K562 (cell line): ENCODE measurements around the gene INHBE. TPM values are rescaled to one million over a fixed set of nuclear protein-coding genes. Genes with fewer than 3 reads are reported as not detected.

ENCODE experiments used
- CBX3 ChIP-seq, 2 experiments: IDR thresholded peaks; 1 replicate in 1 of 2; 2 replicates in 1 of 2; pipeline ENCODE4 v1.6.1; 2012; ENCODE audit warnings: inconsistent platforms in 2 of 2, low read length in 2 of 2, borderline replicate concordance in 1 of 2, control low read depth in 1 of 2
- EP400 ChIP-seq: fragments of 450-650 bp; IDR thresholded peaks from 2 replicates; pipeline ENCODE4 v1.6.1; 2017; ENCODE audit warnings: antibody characterized with exemption, mild to moderate bottlenecking, moderate library complexity
- FOS ChIP-seq: IDR thresholded peaks from 3 replicates; pipeline ENCODE4 v1.6.1; 2011; ENCODE audit not compliant: insufficient read length; ENCODE audit errors: extremely low read depth
- GTF3C2 ChIP-seq: IDR thresholded peaks from 3 replicates; pipeline ENCODE4 v1.6.1; 2011; ENCODE audit warnings: borderline replicate concordance, mild to moderate bottlenecking, moderate library complexity; ENCODE audit not compliant: insufficient read length; ENCODE audit errors: extremely low read depth
- ILF3 ChIP-seq: fragments of 450-650 bp; IDR thresholded peaks from 2 replicates; pipeline ENCODE4 v1.6.1; 2018; ENCODE audit warnings: antibody characterized with exemption, mild to moderate bottlenecking, moderate library complexity, borderline replicate concordance
- JUND ChIP-seq, 2 experiments: IDR thresholded peaks; 2 replicates in 1 of 2; 3 replicates in 1 of 2; pipeline ENCODE4 v1.6.1; 2011; ENCODE audit warnings: borderline replicate concordance in 2 of 2, low read depth in 2 of 2, low read length in 2 of 2, improper control_type of control experiment in 1 of 2, missing biosample characterization in 1 of 2, missing genetic modification characterization in 1 of 2, missing genetic modification reagents in 1 of 2
- MED1 ChIP-seq: sonication (generic); formaldehyde crosslinking; IDR thresholded peaks from 2 replicates; pipeline ENCODE4 v1.8.1; 2023; ENCODE audit warnings: missing genetic modification reagents, borderline replicate concordance
- MTA2 ChIP-seq: fragments of 450-650 bp; IDR thresholded peaks from 2 replicates; pipeline ENCODE4 v1.6.1; 2016; ENCODE audit warnings: low read depth
- NRF1 ChIP-seq, 2 experiments: fragments of 450-650 bp; IDR thresholded peaks in 1 of 2; conservative IDR thresholded peaks in 1 of 2; 2 replicates each; pipeline ENCODE4 v1.6.1; 2014; ENCODE audit warnings: mild to moderate bottlenecking in 2 of 2
- NUFIP1 ChIP-seq: fragments of 450-650 bp; IDR thresholded peaks from 2 replicates; pipeline ENCODE4 v1.6.1; 2018; ENCODE audit not compliant: partially characterized antibody
- PCBP2 ChIP-seq: fragments of 200-400 bp; formaldehyde crosslinking; IDR thresholded peaks from 2 replicates; pipeline ENCODE4 v1.6.1; 2018; ENCODE audit warnings: low read length, low read depth, mild to moderate bottlenecking, moderate library complexity; ENCODE audit not compliant: poor library complexity, severe bottlenecking
- PTBP1 ChIP-seq: fragments of 200-400 bp; formaldehyde crosslinking; IDR thresholded peaks from 2 replicates; pipeline ENCODE4 v1.6.1; 2017; ENCODE audit warnings: low read depth, low read length
- RB1 ChIP-seq: fragments of 450-650 bp; IDR thresholded peaks from 2 replicates; pipeline ENCODE4 v1.6.1; 2017; ENCODE audit warnings: low read depth, mild to moderate bottlenecking
- SMC3 ChIP-seq: conservative IDR thresholded peaks from 2 replicates; pipeline ENCODE4 v1.6.1; 2011; ENCODE audit warnings: low read depth, low read length, improper control_type of control experiment; ENCODE audit not compliant: insufficient read depth
- TOE1 ChIP-seq, 2 experiments: fragments of 450-650 bp in 1 of 2; sonication (generic) in 1 of 2; formaldehyde crosslinking in 1 of 2; IDR thresholded peaks; 2 replicates each; pipeline versions ENCODE4 v1.7.1 to v1.8.0; 2016 to 2022; ENCODE audit warnings: borderline replicate concordance in 2 of 2, mild to moderate bottlenecking in 2 of 2, antibody characterized with exemption in 1 of 2, inconsistent platforms in 1 of 2, low read depth in 1 of 2, missing genetic modification reagents in 1 of 2, moderate library complexity in 1 of 2
- TSC22D4 ChIP-seq: fragments of 450-650 bp; IDR thresholded peaks from 2 replicates; pipeline ENCODE4 v1.6.1; 2016; ENCODE audit warnings: missing genetic modification characterization, missing biosample characterization, control low read depth
- XRCC3 ChIP-seq: fragments of 450-650 bp; IDR thresholded peaks from 2 replicates; pipeline ENCODE4 v1.6.1; 2017; ENCODE audit warnings: mild to moderate bottlenecking, moderate library complexity
- ZC3H11A ChIP-seq: IDR thresholded peaks from 2 replicates; pipeline ENCODE4 v1.6.1; 2012; ENCODE audit warnings: low read depth, low read length, improper control_type of control experiment
- ZC3H4 ChIP-seq: sonication (generic); formaldehyde crosslinking; IDR thresholded peaks from 2 replicates; pipeline ENCODE4 v1.9.0; 2021; ENCODE audit warnings: missing genetic modification reagents, borderline replicate concordance
- ZNF398 ChIP-seq: fragments of 250-450 bp; sonication (Bioruptor Pico); IDR thresholded peaks from 2 replicates; pipeline ENCODE4 v1.8.0; 2021; ENCODE audit warnings: moderate library complexity, mild to moderate bottlenecking, inconsistent platforms
- ZNF740 ChIP-seq, 3 experiments: fragments of 200-800 bp in 1 of 3; sonication (Bioruptor generic) in 1 of 3; sonication (generic) in 1 of 3; formaldehyde crosslinking in 1 of 3; IDR thresholded peaks; 2 replicates each; pipeline versions ENCODE4 v1.6.1 to v1.8.0; 2016 to 2022; ENCODE audit warnings: mild to moderate bottlenecking in 2 of 3, missing compliant biosample characterization in 2 of 3, missing genetic modification characterization in 2 of 3, missing genetic modification reagents in 1 of 3
- polyA plus RNA-seq, 8 experiments: library from polyadenylated mRNA; depleted of rRNA in 4 of 8; stranded (reverse) in 5 of 8; unstranded in 3 of 8; fragments of >200 nt; fragmentation: Nextera tagmentation in 2 of 8; fragmentation: Illumina TruSeq in 1 of 8; extraction: Ambion mirVana in 2 of 8; extraction: Trizol in 1 of 8; gene quantifications; 2 replicates each; pipeline versions ENCODE4 v1.2.1 to v1.2.3, GENCODE V29; 2011 to 2014; ENCODE audit warnings: inconsistent platforms in 1 of 8, missing spikeins in 1 of 8
- total RNA-seq, 7 experiments: library from RNA; depleted of rRNA in 6 of 7; stranded (reverse); fragments of >200 nt in 6 of 7; fragmentation: Illumina TruSeq in 2 of 7; extraction: Trizol in 2 of 7; gene quantifications; 2 replicates each; pipeline versions ENCODE4 v1.2.1 to v1.2.3, GENCODE V29; 2011 to 2021; ENCODE audit warnings: low replicate concordance in 1 of 7

The INHBE gene
- total and polyA plus RNA-seq, 9 of the 15 experiments (the other 6 are each of a cell fraction or from before 2014, with no cell fraction given) = 0.94 to 9.9 (median 7.3) TPM

- TF ChIP-seq ZNF398 (no peak), FOS (no peak), TSC22D4 (no peak), CBX3 (IDR thresholded peaks at IDR 0.05; ENCODE audit: borderline replicate concordance in 1 of 2, low read length in 2 of 2) (no peak), XRCC3 (no peak), RB1 (no peak), ZC3H11A (no peak), GTF3C2 (no peak), EP400 (peak; percentile 65; the same call in 1 of the 2 replicates), MED1 (no peak), NUFIP1 (no peak), ZNF740 (CRISPR knock-in tag; IDR thresholded peaks at IDR 0.05) (peak; percentile 76; the same call in 1 of the 2 replicates), ZNF740 (tag; IDR thresholded peaks at IDR 0.05) (0 out of 4 replicates have a peak, but pooled peaks of 1 of the 2 experiments have one; percentile 44), MTA2 (no peak), ILF3 (no peak), PTBP1 (no peak), NRF1 (conservative IDR thresholded peaks at IDR 0.05 in 1 of 2, IDR thresholded peaks at IDR 0.05 in 1 of 2) (0 out of 4 replicates have a peak, but pooled peaks of 1 of the 2 experiments have one; percentile 9), TOE1 (IDR thresholded peaks at IDR 0.05; ENCODE audit: borderline replicate concordance) (no peak), TOE1 (CRISPR knock-in tag; IDR thresholded peaks at IDR 0.05; ENCODE audit: borderline replicate concordance, low read depth) (no peak), ZC3H4 (CRISPR knock-in tag) (no peak), JUND (IDR thresholded peaks at IDR 0.05; ENCODE audit: borderline replicate concordance, low read depth, low read length) (no peak), JUND (tag; IDR thresholded peaks at IDR 0.05; ENCODE audit: borderline replicate concordance, low read depth, low read length) (no peak), SMC3 (no peak), PCBP2 (no peak)
Measured at GRCh38 chr12:57429473-57430111, 25.5 kb upstream of the INHBE start (continued).
